Fibroblast of lung (primary cell): ENCODE data around the gene NCOA5.

Source experiments
- EZH2 ChIP-seq: IDR thresholded peaks from 2 replicates; pipeline ENCODE4 v1.5.1; 2012; ENCODE audit warnings: low read length, control low read depth, mild to moderate bottlenecking; ENCODE audit errors: missing control alignments
- TF ChIP-seq, protein P1 (sequence below), 2 donors: IDR thresholded peaks in 1 of 2; conservative IDR thresholded peaks in 1 of 2; 1 replicate in 1 of 2; 2 replicates in 1 of 2; pipeline ENCODE4 v1.5.1; 2011 to 2012; ENCODE audit warnings: low read length in 2 of 2, control low read depth in 1 of 2, inconsistent platforms in 1 of 2, low read depth in 1 of 2, mild to moderate bottlenecking in 1 of 2

DNA sequence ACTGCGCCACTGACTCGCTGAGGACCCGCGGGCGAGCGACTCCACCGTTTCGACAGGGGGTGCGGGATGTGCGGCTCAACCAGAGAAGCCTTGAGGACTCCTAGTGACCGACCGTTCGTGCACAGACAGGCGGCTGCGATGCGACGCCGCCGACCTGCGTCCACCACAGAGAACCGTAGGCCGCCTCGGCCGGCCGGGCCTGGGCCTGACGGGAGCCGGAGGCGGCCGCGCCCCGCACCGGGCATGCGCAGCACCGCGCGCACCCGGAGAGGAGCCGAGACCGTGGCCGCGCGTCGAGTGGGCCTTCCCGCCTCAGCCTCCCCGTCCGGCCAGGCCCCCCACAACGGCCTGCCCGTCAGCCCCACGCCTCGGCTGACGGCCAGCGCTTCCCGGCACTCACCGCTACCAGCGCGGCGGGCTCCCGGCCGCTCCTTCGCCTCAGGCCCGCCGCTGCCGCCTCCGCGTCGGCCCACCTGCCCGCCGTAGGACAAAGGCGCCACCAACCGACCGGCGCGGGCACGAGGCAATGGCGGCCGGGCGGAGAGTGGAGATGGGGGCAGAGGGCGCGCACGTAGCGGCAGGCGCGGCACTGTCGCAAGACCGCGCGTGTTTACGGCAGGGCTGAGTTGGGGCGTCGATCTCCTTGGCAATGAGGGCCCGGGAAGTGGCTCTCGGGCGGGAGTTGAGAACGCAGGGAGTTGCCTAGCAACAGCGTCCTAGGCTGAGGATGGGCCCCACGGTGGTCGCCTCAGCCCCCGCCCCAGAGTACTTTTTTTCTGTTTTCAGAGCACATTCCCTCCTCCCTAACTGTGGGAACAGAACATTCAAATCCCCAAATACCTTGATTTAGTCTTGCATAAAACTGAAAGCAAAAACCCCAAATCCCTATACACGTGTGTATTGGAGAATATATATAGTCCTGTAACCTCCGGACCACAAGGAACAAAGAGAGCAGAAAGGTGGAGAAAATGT lies at the start of gene NCOA5:
- TF ChIP-seq, protein P1, sequence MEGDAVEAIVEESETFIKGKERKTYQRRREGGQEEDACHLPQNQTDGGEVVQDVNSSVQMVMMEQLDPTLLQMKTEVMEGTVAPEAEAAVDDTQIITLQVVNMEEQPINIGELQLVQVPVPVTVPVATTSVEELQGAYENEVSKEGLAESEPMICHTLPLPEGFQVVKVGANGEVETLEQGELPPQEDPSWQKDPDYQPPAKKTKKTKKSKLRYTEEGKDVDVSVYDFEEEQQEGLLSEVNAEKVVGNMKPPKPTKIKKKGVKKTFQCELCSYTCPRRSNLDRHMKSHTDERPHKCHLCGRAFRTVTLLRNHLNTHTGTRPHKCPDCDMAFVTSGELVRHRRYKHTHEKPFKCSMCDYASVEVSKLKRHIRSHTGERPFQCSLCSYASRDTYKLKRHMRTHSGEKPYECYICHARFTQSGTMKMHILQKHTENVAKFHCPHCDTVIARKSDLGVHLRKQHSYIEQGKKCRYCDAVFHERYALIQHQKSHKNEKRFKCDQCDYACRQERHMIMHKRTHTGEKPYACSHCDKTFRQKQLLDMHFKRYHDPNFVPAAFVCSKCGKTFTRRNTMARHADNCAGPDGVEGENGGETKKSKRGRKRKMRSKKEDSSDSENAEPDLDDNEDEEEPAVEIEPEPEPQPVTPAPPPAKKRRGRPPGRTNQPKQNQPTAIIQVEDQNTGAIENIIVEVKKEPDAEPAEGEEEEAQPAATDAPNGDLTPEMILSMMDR (conservative IDR thresholded peaks at IDR 0.05 in 1 of 2, IDR thresholded peaks at IDR 0.05 in 1 of 2; ENCODE audit: low read depth in 1 of 2, low read length in 2 of 2): peak in 1 of 2 donors; percentile 30
- no peak for TF ChIP-seq EZH2
